CD4-positive, CD25-positive, alpha-beta regulatory T cell (primary cell): ENCODE results near the gene SLC35D2. TPM values are rescaled to one million over a fixed set of nuclear protein-coding genes. Genes with fewer than 3 reads are reported as not detected.
A peak's percentile ranks its signal among the peaks of the same experiment; 100 is the strongest.

Experiments used
- ATAC-seq, 2 donors: fragments of 150-1000 bp; cut with Tn5 transposase; one replicate each; pipeline ENCODE4 v1.10.0; 2021; ENCODE audit warnings: low read depth in 2 of 2, moderate number of reproducible peaks in 2 of 2, moderate library complexity in 1 of 2
- DNase-seq, 3 donors: peaks; one replicate each; pipeline versions ENCODE4 v3.0.0 to v3.0.0-alpha.2; 2012 to 2022; ENCODE audit warnings: mixed read lengths in 1 of 3
- H3K27ac ChIP-seq: one replicate; pipeline ENCODE4 v1.7.0; 2013; ENCODE audit warnings: mild to moderate bottlenecking, low read length; ENCODE audit not compliant: insufficient read depth, poor library complexity, severe bottlenecking
- H3K27me3 ChIP-seq: one replicate; pipeline ENCODE4 v1.7.0; 2013; ENCODE audit warnings: low read length; ENCODE audit not compliant: control insufficient read depth, insufficient read depth
- H3K36me3 ChIP-seq: one replicate; pipeline ENCODE4 v1.7.0; 2013; ENCODE audit warnings: mild to moderate bottlenecking, low read length, moderate library complexity; ENCODE audit not compliant: control insufficient read depth, insufficient read depth
- H3K4me1 ChIP-seq: 2 replicates; pipeline ENCODE4 v1.7.0; 2013; ENCODE audit warnings: mild to moderate bottlenecking, low read length; ENCODE audit not compliant: insufficient read depth, control insufficient read depth, poor library complexity, severe bottlenecking
- H3K4me3 ChIP-seq: one replicate; pipeline ENCODE4 v1.7.0; 2013; ENCODE audit warnings: low read depth, mild to moderate bottlenecking, low read length, moderate library complexity
- H3K9me3 ChIP-seq, 2 experiments: 1 replicate in 1 of 2; 2 replicates in 1 of 2; pipeline ENCODE4 v1.7.0; 2013; ENCODE audit warnings: low read length in 2 of 2, mild to moderate bottlenecking in 1 of 2, moderate library complexity in 1 of 2; ENCODE audit not compliant: control insufficient read depth in 2 of 2
- H3K27ac Mint-ChIP-seq, 3 donors: one replicate each; pipeline ENCODE4 v1.8.0; 2020 to 2022; ENCODE audit warnings: mild to moderate bottlenecking in 3 of 3, mixed read lengths in 3 of 3, moderate library complexity in 2 of 3
- H3K27me3 Mint-ChIP-seq: one replicate; pipeline ENCODE4 v1.8.0; 2022; ENCODE audit warnings: mild to moderate bottlenecking, mixed read lengths
- H3K36me3 Mint-ChIP-seq: one replicate; pipeline ENCODE4 v1.8.0; 2020; ENCODE audit warnings: mixed read lengths
- H3K4me1 Mint-ChIP-seq, 4 donors: one replicate each; pipeline ENCODE4 v1.8.0; 2020 to 2022; ENCODE audit warnings: mixed read lengths in 4 of 4, mild to moderate bottlenecking in 1 of 4
- H3K4me3 Mint-ChIP-seq, 4 donors: one replicate each; pipeline ENCODE4 v1.8.0; 2020 to 2022; ENCODE audit warnings: mild to moderate bottlenecking in 4 of 4, mixed read lengths in 4 of 4, moderate library complexity in 3 of 4
- H3K9me3 Mint-ChIP-seq, 7 donors: one replicate each; pipeline ENCODE4 v1.8.0; 2020 to 2022; ENCODE audit warnings: mixed read lengths in 7 of 7, mild to moderate bottlenecking in 3 of 7, moderate library complexity in 2 of 7
- polyA plus RNA-seq, 4 donors: library from polyadenylated mRNA; unstranded; fragments of 300-500 nt; fragmentation: Illumina TruSeq; gene quantifications; one replicate each; pipeline ENCODE4 v1.2.3, GENCODE V29; 2021
- total RNA-seq: library from RNA; stranded (reverse); gene quantifications from one replicate; pipeline ENCODE4 v1.2.3, GENCODE V29; 2022

Gene SLC35D2
- total and polyA plus RNA-seq, 5 donors from 2014 or later: 22.5 to 41.8 (median 36.0) TPM

DNA sequence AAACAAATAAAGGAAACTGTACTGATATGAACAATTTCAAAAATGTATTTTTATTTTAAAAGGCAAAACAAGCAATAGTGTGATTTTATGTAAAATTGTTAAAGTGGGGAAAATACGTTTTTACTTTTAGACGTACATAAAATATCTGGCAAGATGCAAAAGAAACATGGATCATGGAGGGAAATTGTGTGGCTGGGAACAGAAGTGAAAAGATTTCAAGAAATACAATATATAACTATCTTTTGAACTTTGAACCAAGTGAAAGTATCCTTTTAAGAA is 36.1 kb upstream of the SLC35D2 start:
- peak overlapping the region; percentile 87 for H3K27ac ChIP-seq
- H3K9me3 Mint-ChIP-seq: no peaks in the 10 kb centered on the region
- H3K4me1 Mint-ChIP-seq: peaks cover 8 to 28% (median 20%) of the 10 kb centered on the region in 4 donors
- peak overlapping the region; percentile 64 to 90 (median 85) for H3K27ac Mint-ChIP-seq
- H3K36me3 Mint-ChIP-seq: no peaks in the 10 kb centered on the region
- ATAC-seq: no peak
- H3K27me3 Mint-ChIP-seq: no peaks in the 10 kb centered on the region
- H3K4me3 Mint-ChIP-seq: peak overlapping the region; percentile 64 to 97 (median 88)
- H3K27me3 ChIP-seq: no peaks in the 10 kb centered on the region
- peaks cover 32% of the 10 kb centered on the region for H3K4me1 ChIP-seq
- H3K4me3 ChIP-seq: peak overlapping the region; percentile 67
- no peak for DNase-seq
- H3K36me3 ChIP-seq: no peaks in the 10 kb centered on the region
- H3K9me3 ChIP-seq: no peaks in the 10 kb centered on the region

DNA sequence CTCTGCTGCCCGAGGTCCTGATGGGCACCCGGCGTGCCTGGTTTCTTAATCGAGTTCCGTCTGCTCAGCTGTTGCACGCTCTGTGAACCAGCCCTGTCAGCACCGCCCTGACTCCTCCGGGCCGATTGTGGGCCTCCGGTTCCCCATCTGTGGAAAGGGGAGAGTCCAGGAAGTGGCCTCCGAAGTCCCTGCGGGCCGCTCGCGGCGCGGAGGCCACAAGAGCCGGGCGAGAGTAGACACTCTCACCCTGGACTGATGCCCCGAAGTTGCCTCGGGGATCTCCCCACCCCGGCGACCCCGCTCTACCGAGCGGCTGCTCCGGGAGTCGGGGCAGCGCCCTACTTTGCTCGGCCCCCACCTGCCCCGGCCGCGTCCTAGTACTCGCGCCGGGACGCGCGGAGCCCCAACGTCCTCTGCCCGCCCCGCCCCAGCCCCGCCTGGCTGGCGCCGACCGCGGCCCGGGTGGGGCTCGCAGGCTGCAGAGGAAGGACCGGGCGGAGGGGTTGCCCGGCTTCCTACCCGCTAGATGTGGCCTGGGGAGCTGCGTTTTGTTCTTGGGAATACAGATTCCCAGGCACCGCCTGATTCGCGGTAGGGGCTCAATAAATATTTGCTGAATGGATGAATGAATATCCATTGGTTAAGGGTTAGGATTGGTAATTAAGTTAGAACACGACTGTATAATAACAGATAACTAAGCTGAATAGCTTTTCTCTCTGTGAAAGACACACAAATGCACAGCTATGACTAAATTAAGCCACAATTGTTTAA is 35.6 kb upstream of the SLC35D2 start:
- Mint-ChIP-seq H3K27ac (peak overlapping the region; percentile 64 to 90 (median 85)), H3K27me3 (no peaks in the 10 kb centered on the region), H3K4me1 (peaks cover 10 to 33% (median 23%) of the 10 kb centered on the region in 4 donors), H3K4me3 (peak overlapping the region; percentile 84 to 97 (median 91)), H3K36me3 (no peaks in the 10 kb centered on the region), H3K9me3 (no peaks in the 10 kb centered on the region)
- DNase-seq (peak; percentile 53 to 86 (median 54)), ATAC-seq (peak; percentile 8 to 18)
- peak overlapping the region; percentile 87 for H3K27ac ChIP-seq
- H3K36me3 ChIP-seq: no peaks in the 10 kb centered on the region
- peaks cover 38% of the 10 kb centered on the region for H3K4me1 ChIP-seq
- no peaks in the 10 kb centered on the region for H3K27me3 ChIP-seq
- no peaks in the 10 kb centered on the region for H3K9me3 ChIP-seq
- peak overlapping the region; percentile 69 for H3K4me3 ChIP-seq

DNA sequence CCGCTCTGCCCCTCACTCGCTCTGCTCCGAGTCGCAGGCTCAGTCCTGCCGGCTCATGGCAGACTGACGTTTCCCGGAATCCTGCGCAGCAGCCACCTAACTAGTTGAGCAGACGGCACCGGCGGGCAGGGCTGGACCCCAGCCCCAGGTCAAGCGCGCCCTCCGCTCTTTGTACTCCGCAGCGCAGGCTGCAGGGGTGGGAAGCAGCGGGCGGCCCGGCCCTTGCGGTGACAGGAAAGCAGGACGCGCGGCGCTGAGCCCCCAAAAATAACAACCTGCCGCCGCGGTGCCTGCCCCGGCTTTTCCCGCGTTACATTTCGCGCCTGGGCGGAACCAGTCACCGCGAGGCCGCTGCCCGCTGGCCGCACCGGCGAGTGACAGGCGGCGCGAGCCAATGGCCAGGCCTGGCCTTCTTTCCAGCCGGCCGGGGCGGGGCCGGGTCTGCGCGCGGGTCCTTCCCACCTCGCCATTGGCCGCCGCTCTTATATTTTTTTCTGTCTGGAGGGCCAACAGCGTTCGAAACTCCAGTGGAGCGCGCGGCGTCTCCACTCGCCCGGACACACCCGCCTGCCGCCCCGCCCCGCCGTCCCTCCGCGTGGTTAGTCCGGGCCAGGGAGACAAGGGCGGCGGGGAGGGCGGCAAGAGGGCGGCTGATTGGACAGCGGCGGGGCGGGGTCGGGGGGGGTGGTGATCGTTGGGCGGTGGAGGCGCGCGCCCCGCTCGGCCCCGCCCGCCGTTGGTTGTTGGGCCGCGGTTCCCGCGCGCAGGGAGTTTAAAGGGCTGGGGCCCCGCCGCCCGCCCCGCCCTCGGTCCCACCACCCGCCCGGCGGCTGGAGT is 34.8 kb upstream of the SLC35D2 start, which contains the start of gene ZNF367:
ZNF367 (minus strand) TSS at position 288 of the 837 bp plus-strand sequence. CDS start 338 bp downstream, outside the sequence.
- Mint-ChIP-seq H3K27ac (peak within 1 kb of the TSS; percentile 96), H3K36me3 (no peaks in the 10 kb centered on the region), H3K4me1 (peaks cover 18 to 41% (median 31%) of the 10 kb centered on the region in 4 donors), H3K4me3 (peak within 1 kb of the TSS; percentile 91 to 94 (median 93)), H3K9me3 (no peaks in the 10 kb centered on the region), H3K27me3 (no peaks in the 10 kb centered on the region)
- DNase-seq (peak; percentile 90 to 99 (median 90)), ATAC-seq (peak; percentile 76)
- H3K27ac ChIP-seq: peak within 1 kb of the TSS; percentile 92
- peak within 1 kb of the TSS; percentile 96 for H3K4me3 ChIP-seq
- H3K36me3 ChIP-seq: no peaks in the 10 kb centered on the region
- H3K9me3 ChIP-seq: no peaks in the 10 kb centered on the region
- no peaks in the 10 kb centered on the region for H3K27me3 ChIP-seq
- H3K4me1 ChIP-seq: peaks cover 46% of the 10 kb centered on the region

DNA sequence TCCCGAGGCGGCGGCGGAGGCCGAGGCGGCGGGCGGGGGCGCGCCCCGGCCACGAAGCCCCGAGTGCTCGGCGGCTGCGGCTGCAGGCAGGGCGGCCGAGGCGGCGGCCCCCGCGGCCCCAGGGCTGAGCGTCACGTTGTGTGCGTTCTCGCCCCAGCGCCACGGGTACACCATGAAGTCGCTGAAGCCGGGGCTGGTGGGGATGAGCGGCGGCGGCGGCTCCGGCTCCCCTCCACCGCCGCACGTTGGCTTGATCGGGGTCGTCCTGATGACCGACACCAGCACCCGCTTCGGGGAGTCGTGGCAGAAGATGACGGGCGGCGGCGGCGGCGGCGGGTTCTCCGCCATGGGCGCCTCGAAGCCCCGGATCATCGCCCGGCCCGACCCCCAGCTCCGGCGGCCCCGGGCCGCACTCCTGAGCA is 34.2 kb upstream of the SLC35D2 start:
- ATAC-seq (no peak), DNase-seq (no peak)
- Histone ChIP-seq H3K4me1 (peaks cover 52% of the 10 kb centered on the region), H3K4me3 (no peak overlapping the region), H3K9me3 (no peaks in the 10 kb centered on the region), H3K27me3 (no peaks in the 10 kb centered on the region), H3K27ac (peak overlapping the region; percentile 87), H3K36me3 (no peaks in the 10 kb centered on the region)
- Mint-ChIP-seq H3K27me3 (no peaks in the 10 kb centered on the region), H3K4me3 (peak overlapping the region; percentile 90 to 94 (median 91)), H3K27ac (peak overlapping the region; percentile 76 to 96 (median 85)), H3K36me3 (no peaks in the 10 kb centered on the region), H3K4me1 (peaks cover 24 to 47% (median 35%) of the 10 kb centered on the region in 4 donors), H3K9me3 (no peaks in the 10 kb centered on the region)

DNA sequence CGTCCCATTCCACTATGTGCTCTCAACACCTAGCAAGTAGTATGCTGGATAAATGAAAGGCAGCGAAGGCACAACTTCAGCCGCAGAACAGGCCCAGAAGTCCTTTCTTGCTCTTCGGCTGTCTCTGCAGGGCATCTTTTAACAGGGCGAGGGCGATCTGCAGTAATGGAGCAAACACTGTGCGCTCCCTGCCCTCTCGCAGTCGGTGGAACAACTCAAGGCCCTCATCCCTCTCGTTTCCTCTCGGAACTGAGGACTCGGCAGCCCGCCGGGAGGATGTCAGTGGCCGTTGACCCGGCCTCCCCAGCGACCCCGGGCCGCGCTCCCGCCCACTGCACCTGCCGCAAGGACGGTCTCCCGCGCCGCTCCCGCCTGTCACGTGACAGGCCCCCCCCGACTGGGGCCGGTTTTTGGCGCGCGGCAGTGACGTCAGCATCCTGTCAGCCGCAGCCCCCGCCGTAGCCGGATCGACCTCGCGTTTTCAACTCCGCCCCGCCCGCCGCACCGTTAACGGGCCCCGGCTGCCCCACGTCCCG is 33.6 kb upstream of the SLC35D2 start:
- peak; percentile 10 to 14 for ATAC-seq
- H3K27ac ChIP-seq: peak overlapping the region; percentile 92
- H3K9me3 Mint-ChIP-seq: no peaks in the 10 kb centered on the region

DNA sequence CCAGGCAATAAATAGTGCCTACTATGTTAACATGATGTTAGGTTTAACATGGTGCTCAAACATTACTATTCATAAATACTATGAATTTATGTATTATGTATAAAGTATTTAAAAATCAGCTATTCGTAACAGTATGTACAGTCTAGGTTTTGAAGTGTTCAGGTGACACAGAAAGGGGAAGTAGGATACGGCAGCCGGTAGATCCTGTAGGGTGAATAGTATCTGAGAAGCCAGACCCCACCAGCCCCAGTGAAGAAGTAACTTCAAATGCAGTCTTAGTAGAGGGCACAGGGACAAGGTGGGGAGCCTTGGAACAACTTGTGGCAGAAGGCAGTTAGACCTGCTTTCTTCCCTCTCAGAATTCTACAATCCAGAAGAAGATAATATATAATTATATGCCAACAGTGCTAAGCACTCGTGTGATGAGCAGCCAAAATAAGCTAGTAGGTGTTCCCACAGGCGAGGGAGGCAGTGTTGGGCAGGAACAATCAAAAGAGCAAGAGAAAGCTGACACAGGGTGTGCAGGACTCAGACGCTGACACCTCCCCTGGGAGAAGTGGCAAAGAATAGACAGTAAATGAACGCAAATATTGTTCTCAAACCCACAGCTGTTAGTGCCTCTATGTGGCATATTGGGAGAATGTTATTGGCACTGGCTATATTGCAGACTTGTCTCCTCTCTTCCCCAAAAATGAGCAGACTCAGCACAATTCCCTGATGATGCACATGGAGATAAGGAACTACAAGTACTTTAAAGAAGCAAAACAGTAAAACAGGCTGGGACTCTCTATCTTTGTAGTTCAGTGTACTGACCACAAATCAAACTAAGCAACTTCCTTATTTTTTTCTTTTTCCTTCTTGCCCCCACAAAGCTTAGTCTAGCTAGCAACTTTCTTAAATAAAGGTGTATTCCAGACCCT is 30.1 kb upstream of the SLC35D2 start:
- Histone ChIP-seq H3K36me3 (no peaks in the 10 kb centered on the region), H3K27me3 (no peaks in the 10 kb centered on the region), H3K9me3 (no peaks in the 10 kb centered on the region), H3K4me1 (peaks cover 59% of the 10 kb centered on the region), H3K27ac (peak overlapping the region; percentile 73), H3K4me3 (peak overlapping the region; percentile 61)
- Mint-ChIP-seq H3K27ac (peak overlapping the region; percentile 81 to 98 (median 88)), H3K9me3 (no peaks in the 10 kb centered on the region), H3K4me1 (peaks cover 32 to 56% (median 39%) of the 10 kb centered on the region in 4 donors), H3K36me3 (peaks cover 3% of the 10 kb centered on the region), H3K4me3 (peak overlapping the region; percentile 73 to 85 (median 78)), H3K27me3 (no peaks in the 10 kb centered on the region)
- no peak for ATAC-seq
- peak in 1 of 3 donors; percentile 35 for DNase-seq

More for the DNA sequence above, 33.6 kb upstream of the SLC35D2 start:
- peak; percentile 90 to 93 (median 92) for DNase-seq
- Mint-ChIP-seq H3K4me3 (peak overlapping the region; percentile 88 to 94 (median 93)), H3K27ac (peak overlapping the region; percentile 96), H3K4me1 (peaks cover 27 to 52% (median 40%) of the 10 kb centered on the region in 4 donors), H3K27me3 (no peaks in the 10 kb centered on the region), H3K36me3 (no peaks in the 10 kb centered on the region)
- Histone ChIP-seq H3K36me3 (no peaks in the 10 kb centered on the region), H3K27me3 (no peaks in the 10 kb centered on the region), H3K9me3 (no peaks in the 10 kb centered on the region), H3K4me3 (peak overlapping the region; percentile 96), H3K4me1 (peaks cover 55% of the 10 kb centered on the region)
